Measurements from ENCODE around the gene SEL1L3.

GRCh38 chr4:25862411-25863346 is at the start of gene SEL1L3:
- no peak for TF ChIP-seq POLR2AphosphoS5 (IDR thresholded peaks at IDR 0.05; ENCODE audit: low read depth)
- no peak for TF ChIP-seq CTCF (IDR thresholded peaks at IDR 0.05; ENCODE audit: insufficient read depth, low read length)
- TF ChIP-seq GABPA (IDR thresholded peaks at IDR 0.05; ENCODE audit: low read depth) = no peak
- no peak for TF ChIP-seq REST (IDR thresholded peaks at IDR 0.05; ENCODE audit: insufficient replicate concordance, low read depth)
